Tibial nerve (tissue), 4 donors: ENCODE results near the gene RIPK4.

Experiments
- CTCF ChIP-seq, 5 experiments: fragments of 200-600 bp in 3 of 5; fragments of 450-650 bp in 2 of 5; sonication (generic) in 3 of 5; IDR thresholded peaks; one replicate each; pipeline ENCODE4 v1.5.1; 2016 to 2019; ENCODE audit warnings: antibody characterized with exemption in 5 of 5, mild to moderate bottlenecking in 3 of 5, moderate library complexity in 2 of 5
- EP300 ChIP-seq, 2 donors: sonication (generic); formaldehyde crosslinking; IDR thresholded peaks; one replicate each; pipeline ENCODE4 v1.6.1; 2017; ENCODE audit warnings: antibody characterized with exemption in 2 of 2, mild to moderate bottlenecking in 1 of 2
- POLR2A ChIP-seq, 2 donors: fragments of 450-650 bp; IDR thresholded peaks; one replicate each; pipeline ENCODE4 v1.6.1; 2017; ENCODE audit warnings: antibody characterized with exemption in 2 of 2, mild to moderate bottlenecking in 2 of 2, moderate library complexity in 2 of 2

GRCh38 chr21:41741253-41742072 is 25.4 kb downstream of the RIPK4 start:
- TF ChIP-seq CTCF (IDR thresholded peaks at IDR 0.05) = no peak
- TF ChIP-seq POLR2A (IDR thresholded peaks at IDR 0.05) = no peak
- no peak for TF ChIP-seq EP300 (IDR thresholded peaks at IDR 0.05)
